Heart left ventricle (tissue), 16 donors: ENCODE measurements around the gene PDE3A. TPM values are rescaled to one million over a fixed set of nuclear protein-coding genes. Genes with fewer than 3 reads are reported as not detected.
A peak's percentile ranks its signal among the peaks of the same experiment; 100 is the strongest.

ENCODE experiments used
- ATAC-seq, 4 donors: fragments of 200-7000 bp; cut with Tn5 transposase; one replicate each; pipeline ENCODE4 v1.9.1; 2020 to 2022; ENCODE audit warnings: moderate library complexity in 4 of 4, mild to moderate bottlenecking in 3 of 4, moderate number of reproducible peaks in 1 of 4
- DNase-seq, 5 donors: peaks; one replicate each; pipeline ENCODE4 v3.0.0-alpha.2; 2020
- H3K27ac ChIP-seq, 12 donors: fragments of 200-600 bp; sonication (generic) in 4 of 12; one replicate each; pipeline versions ENCODE4 v1.5.0 to v1.8.0; 2016 to 2022; ENCODE audit warnings: mild to moderate bottlenecking in 2 of 12
- H3K27me3 ChIP-seq, 9 donors: fragments of 200-600 bp; sonication (generic) in 2 of 9; one replicate each; pipeline versions ENCODE4 v1.5.1 to v1.8.0; 2016 to 2022; ENCODE audit warnings: mild to moderate bottlenecking in 3 of 9
- H3K36me3 ChIP-seq, 9 donors: fragments of 200-600 bp; sonication (generic) in 2 of 9; one replicate each; pipeline versions ENCODE4 v1.5.0 to v1.8.0; 2018 to 2022; ENCODE audit warnings: mild to moderate bottlenecking in 2 of 9
- H3K4me1 ChIP-seq, 12 donors: fragments of 200-600 bp; sonication (generic) in 4 of 12; one replicate each; pipeline versions ENCODE4 v1.5.0 to v1.8.0; 2016 to 2022; ENCODE audit warnings: mild to moderate bottlenecking in 3 of 12
- H3K4me3 ChIP-seq, 12 donors: fragments of 200-600 bp; sonication (generic) in 4 of 12; one replicate each; pipeline versions ENCODE4 v1.5.0 to v1.8.0; 2017 to 2022; ENCODE audit warnings: mild to moderate bottlenecking in 9 of 12, moderate library complexity in 4 of 12
- H3K9me3 ChIP-seq, 12 donors: fragments of 200-600 bp; sonication (generic) in 4 of 12; one replicate each; pipeline versions ENCODE4 v1.5.0 to v1.8.0; 2016 to 2022; ENCODE audit warnings: mild to moderate bottlenecking in 1 of 12
- CTCF ChIP-seq, 12 donors: fragments of 200-600 bp; sonication (generic) in 4 of 12; IDR thresholded peaks; one replicate each; pipeline versions ENCODE4 v1.5.0 to v1.8.0; 2018 to 2022; ENCODE audit warnings: antibody characterized with exemption in 12 of 12, mild to moderate bottlenecking in 5 of 12
- POLR2A ChIP-seq, 2 donors: fragments of 450-650 bp; IDR thresholded peaks; one replicate each; pipeline ENCODE4 v1.6.1; 2017; ENCODE audit warnings: antibody characterized with exemption in 2 of 2, mild to moderate bottlenecking in 2 of 2, moderate library complexity in 2 of 2
- WGBS, 4 donors: extraction: QIAGEN DNeasy Blood & Tissue Kit in 2 of 4; methylation state at CpG; one replicate each; pipeline versions ENCODE4 v1.1.5 to v1.1.7; 2013 to 2018; 5-methylcytosine and 5-hydroxymethylcytosine counted together
- intact Hi-C, 10 donors: fragments of 100-400 bp; cut with DNase I; formaldehyde crosslinking; loops; one replicate each; pipeline versions ENCODE4 v1.11.1 to v1.14.2; 2022
- polyA plus RNA-seq, 2 donors: library from polyadenylated mRNA; stranded (reverse); fragments of 200-250 nt; gene quantifications; one replicate each; pipeline ENCODE4 v1.2.3, GENCODE V29; 2013
- total RNA-seq, 9 donors: library from RNA; depleted of rRNA in 2 of 9; stranded (reverse); fragments of >200 nt in 2 of 9; fragmentation: NEBNext Ultra II Directional in 3 of 9; extraction: Animal tissue kit (Norgen Biotek cat#: 25700) in 3 of 9; gene quantifications; one replicate each; pipeline versions ENCODE4 v1.1.0 to v1.2.4, GENCODE V29; 2016 to 2023
- donor health status: ischemic (EF 13 %, LVEDD 7.1; RV severe dilation, severe dysfunction).
- donor health status: healthy with polysubstance abuse.
- donor health status: DM: no; HTN: yes; CAD: no.
- donor health status: DM: no; HTN: no; CAD: no.
- donor health status: ischemic (EF 25% LVEDD 6.9; RV normal size, moderate dysfunction).
- donor health status: ischemic (EF 25% LVEDD 5.7; RV mildly dilated, moderate dysfunction).
- donor health status: healthy.
- donor health status: DM: yes; HTN: yes; CAD: no.
- donor health status: ischemic (EF 35%, LVEDD 5.7; RV mildly dilated, moderate dysfunction).
- donor health status: nonischemic (EF 11% LVEDD 7.7; RV severe dilation, severe dysfunction).
- donor health status: DM: yes; HTN: yes; CAD: no.
- donor health status: PGD.
- donor health status: ischemic (EF 29% LVEDD 5.4; RV normal size, mild dysfunction).
- donor health status: nonischemic (EF 23%, LVEDD 6.1; RV moderate dilation, normal function).

The PDE3A gene
- total and polyA plus RNA-seq, 11 donors, result 44.5 to 295 (median 183) TPM

GRCh38 chr12:20599757-20600156 is 231.4 kb downstream of the PDE3A start:
- TF ChIP-seq CTCF (IDR thresholded peaks at IDR 0.05), result no peak
- no peak for TF ChIP-seq POLR2A (IDR thresholded peaks at IDR 0.05)
- no peaks in the 10 kb centered on the region for H3K36me3 ChIP-seq
- peaks cover 0 to 46% (median 14%) of the 10 kb centered on the region in 12 donors for H3K4me1 ChIP-seq
- DNase-seq, result no peak
- no peak for ATAC-seq
- H3K27me3 ChIP-seq, result no peaks in the 10 kb centered on the region
- peak overlapping the region in 1 of 12 donors; percentile 41 for H3K27ac ChIP-seq
- no peak overlapping the region for H3K4me3 ChIP-seq
- intact Hi-C loops, result loop anchor here in 6 of 10 donors (2.0 to 10.0 kb wide), 7 partner anchors 132 to 855 kb away; partner anchors contain the start of gene PDE3A (in 1 of the 6)
- H3K9me3 ChIP-seq, result no peaks in the 10 kb centered on the region

- H3K4me1 ChIP-seq, result peaks cover 0 to 46% (median 16%) of the 10 kb centered on the region in 12 donors
- peak overlapping the region in 11 of 12 donors; percentile 15 to 70 (median 61) for H3K27ac ChIP-seq
- H3K27me3 ChIP-seq, result no peaks in the 10 kb centered on the region
- intact Hi-C loops, result loop anchor here in 6 of 10 donors (2.0 to 10.0 kb wide), 7 partner anchors 134 to 857 kb away; partner anchors contain the start of gene PDE3A (in 1 of the 6)
- no peak for TF ChIP-seq POLR2A (IDR thresholded peaks at IDR 0.05)
- peak; percentile 11 to 65 (median 46) for TF ChIP-seq CTCF (IDR thresholded peaks at IDR 0.05)
- ATAC-seq (no peak), DNase-seq (no peak)
- no peaks in the 10 kb centered on the region for H3K36me3 ChIP-seq
- H3K4me3 ChIP-seq, result no peak overlapping the region
- WGBS, 4 donors, result 26 to 38% (median 33%) methylated on average over 2 of the region's 2 CpGs
- no peaks in the 10 kb centered on the region for H3K9me3 ChIP-seq
These were observed 233.4 kb downstream of the PDE3A start for GRCh38 chr12:20601668-20602280.

GRCh38 chr12:20602641-20603391 is 234.5 kb downstream of the PDE3A start:
- Histone ChIP-seq H3K27me3 (no peaks in the 10 kb centered on the region), H3K4me3 (no peak overlapping the region), H3K9me3 (no peaks in the 10 kb centered on the region), H3K27ac (peak overlapping the region in 11 of 12 donors; percentile 6 to 70 (median 61)), H3K36me3 (no peaks in the 10 kb centered on the region), H3K4me1 (peaks cover 0 to 46% (median 16%) of the 10 kb centered on the region in 12 donors)
- 21 to 28% (median 26%) methylated on average over 4 of the region's 4 CpGs for WGBS, 4 donors
- no peak for DNase-seq
- ATAC-seq, result peak in 3 of 4 donors; percentile 56 to 69 (median 62)
- intact Hi-C loops, result loop anchor here in 5 of 10 donors (5.0 to 10.0 kb wide), 6 partner anchors 136 to 858 kb away; partner anchors contain the start of gene PDE3A (in 1 of the 5)
- TF ChIP-seq POLR2A (IDR thresholded peaks at IDR 0.05), result no peak
- no peak for TF ChIP-seq CTCF (IDR thresholded peaks at IDR 0.05)
